WTC11 (cell line): Measurements from ENCODE around the gene STX17. TPM values are rescaled to one million over a fixed set of nuclear protein-coding genes. Genes with fewer than 3 reads are reported as not detected.
A peak's percentile ranks its signal among the peaks of the same experiment; 100 is the strongest.

Experiments
- ATAC-seq: fragments of 200-7000 bp; cut with Tn5 transposase; 2 replicates; pipeline ENCODE4 v1.10.0; 2021; ENCODE audit warnings: mild to moderate bottlenecking, moderate library complexity
- CTCF ChIA-PET: fragments of 300-600 bp; sonication (Branson Sonifier 250); formaldehyde crosslinking; loops from one replicate; lab custom pipeline; 2021; ENCODE audit warnings: antibody characterized with exemption; lab: Charles Lee
- POLR2A ChIA-PET: fragments of 350-600 bp; sonication (Branson Sonifier 250); formaldehyde crosslinking; loops from one replicate; lab custom pipeline; 2021; ENCODE audit warnings: antibody characterized with exemption; lab: Charles Lee
- DNase-seq: peaks from one replicate; pipeline ENCODE4 v3.0.0; 2021; ENCODE audit warnings: low spot score
- H3K27ac Mint-ChIP-seq: 2 replicates; pipeline ENCODE4 v1.8.0; 2021; ENCODE audit warnings: mixed read lengths
- H3K27me3 Mint-ChIP-seq: 2 replicates; pipeline ENCODE4 v1.8.0; 2021; ENCODE audit warnings: low read depth, mild to moderate bottlenecking, moderate library complexity, mixed read lengths
- H3K36me3 Mint-ChIP-seq: 2 replicates; pipeline ENCODE4 v1.8.0; 2021; ENCODE audit warnings: mixed read lengths
- H3K4me1 Mint-ChIP-seq: 2 replicates; pipeline ENCODE4 v1.8.0; 2022; ENCODE audit warnings: mixed read lengths
- H3K4me3 Mint-ChIP-seq: 2 replicates; pipeline ENCODE4 v1.8.0; 2021; ENCODE audit warnings: mild to moderate bottlenecking, moderate library complexity, mixed read lengths
- H3K9me3 Mint-ChIP-seq: 2 replicates; pipeline ENCODE4 v1.8.0; 2021; ENCODE audit warnings: mixed read lengths
- ESRRA ChIP-seq: sonication (generic); formaldehyde crosslinking; IDR thresholded peaks from 2 replicates; pipeline ENCODE4 v1.8.1; 2022; ENCODE audit warnings: mild to moderate bottlenecking, missing genetic modification reagents, borderline replicate concordance
- ETV6 ChIP-seq: sonication (generic); formaldehyde crosslinking; IDR thresholded peaks from 2 replicates; pipeline ENCODE4 v1.8.1; 2022; ENCODE audit warnings: mild to moderate bottlenecking, missing genetic modification reagents
- NFYB ChIP-seq: sonication (generic); formaldehyde crosslinking; conservative IDR thresholded peaks from 2 replicates; pipeline ENCODE4 v1.8.0; 2022; ENCODE audit warnings: low read depth, missing genetic modification reagents
- SMAD3 ChIP-seq: sonication (generic); formaldehyde crosslinking; IDR thresholded peaks from 2 replicates; pipeline ENCODE4 v1.8.0; 2022; ENCODE audit warnings: missing genetic modification reagents, mild to moderate bottlenecking, borderline replicate concordance
- TCF7 ChIP-seq: sonication (generic); formaldehyde crosslinking; IDR thresholded peaks from 2 replicates; pipeline ENCODE4 v1.8.0; 2022; ENCODE audit warnings: mild to moderate bottlenecking, low read depth, missing genetic modification reagents, moderate library complexity
- TEAD4 ChIP-seq: sonication (generic); formaldehyde crosslinking; IDR thresholded peaks from 2 replicates; pipeline ENCODE4 v1.8.0; 2022; ENCODE audit warnings: mild to moderate bottlenecking, missing genetic modification reagents
- TP53 ChIP-seq: sonication (generic); formaldehyde crosslinking; IDR thresholded peaks from 2 replicates; pipeline ENCODE4 v1.8.1; 2023; ENCODE audit warnings: mild to moderate bottlenecking, missing genetic modification reagents
- ZNF121 ChIP-seq: sonication (generic); formaldehyde crosslinking; IDR thresholded peaks from 2 replicates; pipeline ENCODE4 v1.8.0; 2023; ENCODE audit warnings: missing genetic modification reagents
- ZNF423 ChIP-seq: fragments of 250-450 bp; sonication (Bioruptor Pico); IDR thresholded peaks from 2 replicates; pipeline ENCODE4 v2.1.2; 2022; ENCODE audit warnings: mild to moderate bottlenecking, moderate library complexity
- ZNF671 ChIP-seq: fragments of 250-450 bp; sonication (Bioruptor Pico); IDR thresholded peaks from 2 replicates; pipeline ENCODE4 v1.8.0; 2021; ENCODE audit warnings: mild to moderate bottlenecking
- total RNA-seq: library from RNA; stranded (reverse); gene quantifications from 3 replicates; pipeline ENCODE4 v1.2.3, GENCODE V29; 2021
- TF ChIP-seq, protein P1 (sequence below): sonication (generic); formaldehyde crosslinking; IDR thresholded peaks from 2 replicates; pipeline ENCODE4 v1.8.1; 2023; ENCODE audit warnings: mild to moderate bottlenecking, missing genetic modification reagents, borderline replicate concordance
- TF ChIP-seq, protein P2 (sequence below): sonication (generic); formaldehyde crosslinking; IDR thresholded peaks from 2 replicates; pipeline ENCODE4 v1.8.1; 2022; ENCODE audit warnings: mild to moderate bottlenecking, missing genetic modification reagents, moderate library complexity, borderline replicate concordance
- TF ChIP-seq, protein P3 (sequence below): sonication (generic); formaldehyde crosslinking; IDR thresholded peaks from 2 replicates; pipeline ENCODE4 v1.8.1; 2023; ENCODE audit warnings: mild to moderate bottlenecking, moderate library complexity, missing genetic modification reagents
- TF ChIP-seq, protein P4 (sequence below): sonication (generic); formaldehyde crosslinking; IDR thresholded peaks from 2 replicates; pipeline ENCODE4 v1.8.1; 2023; ENCODE audit warnings: mild to moderate bottlenecking, missing genetic modification reagents, moderate library complexity
- TF ChIP-seq, protein P5 (sequence below): fragments of 250-450 bp; sonication (Bioruptor Pico); IDR thresholded peaks from 2 replicates; pipeline ENCODE4 v1.9.0; 2021; ENCODE audit warnings: mild to moderate bottlenecking
- TF ChIP-seq, protein P6 (sequence below): sonication (generic); formaldehyde crosslinking; conservative IDR thresholded peaks from 2 replicates; pipeline ENCODE4 v1.8.1; 2023; ENCODE audit warnings: mild to moderate bottlenecking, low read depth, missing genetic modification reagents, moderate library complexity

The STX17 gene
- total RNA-seq, 1 experiment from 2014 or later: 22.1 TPM

DNA sequence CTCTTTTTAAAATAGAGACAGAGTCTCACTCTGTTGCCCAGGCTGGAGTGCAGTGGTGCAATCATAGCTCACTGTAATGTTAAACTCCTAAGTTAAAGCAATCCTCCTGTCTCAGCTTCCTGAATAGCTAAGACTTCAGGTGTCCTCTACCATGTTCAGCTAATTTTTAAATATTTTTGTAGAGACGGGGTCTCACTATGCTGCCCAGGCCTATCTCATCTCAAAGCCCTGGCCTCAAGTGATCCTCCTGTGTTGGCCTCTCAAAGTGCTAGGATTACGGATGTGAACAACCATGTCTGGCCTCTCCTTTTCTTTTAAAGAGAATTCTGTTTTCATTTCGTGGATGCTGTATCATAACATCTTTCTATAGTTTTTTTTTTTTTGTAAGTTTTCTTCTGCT is 11.7 kb downstream of the STX17 start:
- CTCF ChIA-PET: interaction anchor here (1.0 to 1.1 kb wide), 3 partner anchors 12 to 409 kb away, joined by 3 read pairs; partner anchors contain the start of gene STX17
- TF ChIP-seq ZNF121: peak; percentile 70; the same call in 1 of the 2 replicates
- TF ChIP-seq, protein P1, sequence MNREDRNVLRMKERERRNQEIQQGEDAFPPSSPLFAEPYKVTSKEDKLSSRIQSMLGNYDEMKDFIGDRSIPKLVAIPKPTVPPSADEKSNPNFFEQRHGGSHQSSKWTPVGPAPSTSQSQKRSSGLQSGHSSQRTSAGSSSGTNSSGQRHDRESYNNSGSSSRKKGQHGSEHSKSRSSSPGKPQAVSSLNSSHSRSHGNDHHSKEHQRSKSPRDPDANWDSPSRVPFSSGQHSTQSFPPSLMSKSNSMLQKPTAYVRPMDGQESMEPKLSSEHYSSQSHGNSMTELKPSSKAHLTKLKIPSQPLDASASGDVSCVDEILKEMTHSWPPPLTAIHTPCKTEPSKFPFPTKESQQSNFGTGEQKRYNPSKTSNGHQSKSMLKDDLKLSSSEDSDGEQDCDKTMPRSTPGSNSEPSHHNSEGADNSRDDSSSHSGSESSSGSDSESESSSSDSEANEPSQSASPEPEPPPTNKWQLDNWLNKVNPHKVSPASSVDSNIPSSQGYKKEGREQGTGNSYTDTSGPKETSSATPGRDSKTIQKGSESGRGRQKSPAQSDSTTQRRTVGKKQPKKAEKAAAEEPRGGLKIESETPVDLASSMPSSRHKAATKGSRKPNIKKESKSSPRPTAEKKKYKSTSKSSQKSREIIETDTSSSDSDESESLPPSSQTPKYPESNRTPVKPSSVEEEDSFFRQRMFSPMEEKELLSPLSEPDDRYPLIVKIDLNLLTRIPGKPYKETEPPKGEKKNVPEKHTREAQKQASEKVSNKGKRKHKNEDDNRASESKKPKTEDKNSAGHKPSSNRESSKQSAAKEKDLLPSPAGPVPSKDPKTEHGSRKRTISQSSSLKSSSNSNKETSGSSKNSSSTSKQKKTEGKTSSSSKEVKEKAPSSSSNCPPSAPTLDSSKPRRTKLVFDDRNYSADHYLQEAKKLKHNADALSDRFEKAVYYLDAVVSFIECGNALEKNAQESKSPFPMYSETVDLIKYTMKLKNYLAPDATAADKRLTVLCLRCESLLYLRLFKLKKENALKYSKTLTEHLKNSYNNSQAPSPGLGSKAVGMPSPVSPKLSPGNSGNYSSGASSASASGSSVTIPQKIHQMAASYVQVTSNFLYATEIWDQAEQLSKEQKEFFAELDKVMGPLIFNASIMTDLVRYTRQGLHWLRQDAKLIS (CRISPR knock-in tag): no peak
- TF ChIP-seq, all 79 proteins: peak for 1
- Mint-ChIP-seq H3K36me3 (peaks cover 26% of the 10 kb centered on the region), H3K4me1 (peaks cover 59% of the 10 kb centered on the region), H3K27me3 (peaks cover 26% of the 10 kb centered on the region), H3K4me3 (no peak overlapping the region), H3K27ac (no peak overlapping the region), H3K9me3 (peaks cover 4% of the 10 kb centered on the region)
- DNase-seq: no peak
- no peak for ATAC-seq
- POLR2A ChIA-PET: no interaction called here

DNA sequence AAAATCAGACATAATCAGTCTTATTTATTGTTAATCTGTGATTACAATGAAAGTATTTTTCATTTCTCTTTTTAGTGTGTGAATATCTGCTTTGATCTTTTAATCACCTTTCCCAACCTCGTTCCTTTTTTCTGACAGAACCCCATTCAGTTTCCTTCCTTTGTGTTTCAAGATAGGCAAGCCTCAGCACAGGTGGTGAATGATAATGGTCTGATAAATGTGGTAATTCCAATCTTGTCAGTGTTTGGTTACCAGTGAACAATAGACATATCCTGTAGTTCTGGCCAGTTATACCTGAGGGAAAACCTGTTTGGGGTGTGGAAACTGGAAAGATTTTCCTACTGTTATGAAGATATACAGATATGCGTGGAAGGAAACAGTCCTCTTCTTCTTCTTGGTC is 13.5 kb downstream of the STX17 start:
- no peak overlapping the region for H3K4me3 Mint-ChIP-seq
- no peak for TF ChIP-seq ZNF671 (CRISPR knock-in tag)
- no peak for TF ChIP-seq ETV6 (CRISPR knock-in tag)
- no peak for TF ChIP-seq NFYB (CRISPR knock-in tag)
- TF ChIP-seq ESRRA: no peak
- TF ChIP-seq, protein P2, sequence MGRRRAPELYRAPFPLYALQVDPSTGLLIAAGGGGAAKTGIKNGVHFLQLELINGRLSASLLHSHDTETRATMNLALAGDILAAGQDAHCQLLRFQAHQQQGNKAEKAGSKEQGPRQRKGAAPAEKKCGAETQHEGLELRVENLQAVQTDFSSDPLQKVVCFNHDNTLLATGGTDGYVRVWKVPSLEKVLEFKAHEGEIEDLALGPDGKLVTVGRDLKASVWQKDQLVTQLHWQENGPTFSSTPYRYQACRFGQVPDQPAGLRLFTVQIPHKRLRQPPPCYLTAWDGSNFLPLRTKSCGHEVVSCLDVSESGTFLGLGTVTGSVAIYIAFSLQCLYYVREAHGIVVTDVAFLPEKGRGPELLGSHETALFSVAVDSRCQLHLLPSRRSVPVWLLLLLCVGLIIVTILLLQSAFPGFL: no peak
- TF ChIP-seq, protein P3, sequence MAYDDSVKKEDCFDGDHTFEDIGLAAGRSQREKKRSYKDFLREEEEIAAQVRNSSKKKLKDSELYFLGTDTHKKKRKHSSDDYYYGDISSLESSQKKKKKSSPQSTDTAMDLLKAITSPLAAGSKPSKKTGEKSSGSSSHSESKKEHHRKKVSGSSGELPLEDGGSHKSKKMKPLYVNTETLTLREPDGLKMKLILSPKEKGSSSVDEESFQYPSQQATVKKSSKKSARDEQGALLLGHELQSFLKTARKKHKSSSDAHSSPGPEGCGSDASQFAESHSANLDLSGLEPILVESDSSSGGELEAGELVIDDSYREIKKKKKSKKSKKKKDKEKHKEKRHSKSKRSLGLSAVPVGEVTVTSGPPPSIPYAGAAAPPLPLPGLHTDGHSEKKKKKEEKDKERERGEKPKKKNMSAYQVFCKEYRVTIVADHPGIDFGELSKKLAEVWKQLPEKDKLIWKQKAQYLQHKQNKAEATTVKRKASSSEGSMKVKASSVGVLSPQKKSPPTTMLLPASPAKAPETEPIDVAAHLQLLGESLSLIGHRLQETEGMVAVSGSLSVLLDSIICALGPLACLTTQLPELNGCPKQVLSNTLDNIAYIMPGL (CRISPR knock-in tag): no peak
- TF ChIP-seq SMAD3 (CRISPR knock-in tag): no peak
- no peak for TF ChIP-seq TCF7 (CRISPR knock-in tag)
- ATAC-seq (peak; percentile 68), DNase-seq (no peak)
- H3K27ac Mint-ChIP-seq: peak overlapping the region; percentile 27; the same call in 1 of the 2 replicates
- POLR2A ChIA-PET: no interaction called here
- CTCF ChIA-PET: interaction anchor here (1.0 kb wide), 1 partner anchor 91 kb away, joined by 3 read pairs; no protein-coding TSS in a partner anchor
- H3K36me3 Mint-ChIP-seq: peaks cover 43% of the 10 kb centered on the region
- H3K9me3 Mint-ChIP-seq: peaks cover 18% of the 10 kb centered on the region
- peaks cover 21% of the 10 kb centered on the region for H3K27me3 Mint-ChIP-seq
- peaks cover 59% of the 10 kb centered on the region for H3K4me1 Mint-ChIP-seq

DNA sequence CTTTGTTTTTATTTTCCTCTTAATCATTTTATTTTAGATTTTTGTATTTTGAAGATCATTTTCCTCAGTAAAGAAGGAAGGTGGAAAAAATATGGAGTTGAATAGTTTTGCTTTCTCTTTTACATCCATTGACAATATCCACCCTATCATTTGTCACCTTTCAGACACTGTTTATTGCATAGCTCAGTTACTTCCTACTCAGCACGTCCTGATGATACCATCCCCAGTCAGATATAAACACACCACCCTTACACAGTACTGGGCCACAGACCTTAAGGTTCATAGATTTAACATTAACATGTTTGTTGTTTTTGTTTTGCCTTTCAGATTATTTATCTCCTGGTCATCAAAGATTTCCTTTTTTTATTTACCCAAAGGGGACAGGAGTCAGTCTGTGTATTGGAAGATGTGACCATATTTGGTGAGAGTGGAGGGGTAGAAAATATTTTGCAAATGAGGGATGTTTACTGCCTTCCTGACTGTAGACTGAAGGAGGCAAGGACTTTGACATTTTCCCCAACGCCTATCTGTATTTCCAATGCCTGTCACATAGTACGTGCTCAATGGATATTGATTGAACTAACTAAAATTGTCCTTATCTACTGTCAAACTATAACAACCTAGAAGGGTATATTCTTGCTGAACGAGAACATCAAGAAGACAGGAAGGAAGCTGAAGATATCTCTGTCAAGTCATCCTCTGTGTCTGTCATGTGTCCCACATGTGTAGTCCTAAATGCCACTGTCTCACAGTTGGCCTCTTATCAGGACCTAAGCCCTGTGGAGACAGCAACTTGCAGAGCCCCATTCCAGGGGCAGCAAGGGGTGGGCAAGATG is 15.6 kb downstream of the STX17 start:
- DNase-seq (no peak), ATAC-seq (no peak)
- Mint-ChIP-seq H3K9me3 (peaks cover 36% of the 10 kb centered on the region), H3K36me3 (peaks cover 63% of the 10 kb centered on the region), H3K27me3 (peaks cover 13% of the 10 kb centered on the region), H3K4me3 (no peak overlapping the region), H3K27ac (no peak overlapping the region), H3K4me1 (peaks cover 44% of the 10 kb centered on the region)
- ChIA-PET POLR2A (no interaction called here), CTCF (no interaction called here)
- TF ChIP-seq, protein P3 (CRISPR knock-in tag): no peak
- TF ChIP-seq, protein P4, sequence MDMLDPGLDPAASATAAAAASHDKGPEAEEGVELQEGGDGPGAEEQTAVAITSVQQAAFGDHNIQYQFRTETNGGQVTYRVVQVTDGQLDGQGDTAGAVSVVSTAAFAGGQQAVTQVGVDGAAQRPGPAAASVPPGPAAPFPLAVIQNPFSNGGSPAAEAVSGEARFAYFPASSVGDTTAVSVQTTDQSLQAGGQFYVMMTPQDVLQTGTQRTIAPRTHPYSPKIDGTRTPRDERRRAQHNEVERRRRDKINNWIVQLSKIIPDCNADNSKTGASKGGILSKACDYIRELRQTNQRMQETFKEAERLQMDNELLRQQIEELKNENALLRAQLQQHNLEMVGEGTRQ (CRISPR knock-in tag): no peak
- TF ChIP-seq, protein P5, sequence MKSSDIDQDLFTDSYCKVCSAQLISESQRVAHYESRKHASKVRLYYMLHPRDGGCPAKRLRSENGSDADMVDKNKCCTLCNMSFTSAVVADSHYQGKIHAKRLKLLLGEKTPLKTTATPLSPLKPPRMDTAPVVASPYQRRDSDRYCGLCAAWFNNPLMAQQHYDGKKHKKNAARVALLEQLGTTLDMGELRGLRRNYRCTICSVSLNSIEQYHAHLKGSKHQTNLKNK (CRISPR knock-in tag): no peak
- TF ChIP-seq ETV6 (CRISPR knock-in tag) (no peak), ZNF423 (CRISPR knock-in tag) (no peak), TEAD4 (no peak), TP53 (no peak)
- TF ChIP-seq, protein P6, sequence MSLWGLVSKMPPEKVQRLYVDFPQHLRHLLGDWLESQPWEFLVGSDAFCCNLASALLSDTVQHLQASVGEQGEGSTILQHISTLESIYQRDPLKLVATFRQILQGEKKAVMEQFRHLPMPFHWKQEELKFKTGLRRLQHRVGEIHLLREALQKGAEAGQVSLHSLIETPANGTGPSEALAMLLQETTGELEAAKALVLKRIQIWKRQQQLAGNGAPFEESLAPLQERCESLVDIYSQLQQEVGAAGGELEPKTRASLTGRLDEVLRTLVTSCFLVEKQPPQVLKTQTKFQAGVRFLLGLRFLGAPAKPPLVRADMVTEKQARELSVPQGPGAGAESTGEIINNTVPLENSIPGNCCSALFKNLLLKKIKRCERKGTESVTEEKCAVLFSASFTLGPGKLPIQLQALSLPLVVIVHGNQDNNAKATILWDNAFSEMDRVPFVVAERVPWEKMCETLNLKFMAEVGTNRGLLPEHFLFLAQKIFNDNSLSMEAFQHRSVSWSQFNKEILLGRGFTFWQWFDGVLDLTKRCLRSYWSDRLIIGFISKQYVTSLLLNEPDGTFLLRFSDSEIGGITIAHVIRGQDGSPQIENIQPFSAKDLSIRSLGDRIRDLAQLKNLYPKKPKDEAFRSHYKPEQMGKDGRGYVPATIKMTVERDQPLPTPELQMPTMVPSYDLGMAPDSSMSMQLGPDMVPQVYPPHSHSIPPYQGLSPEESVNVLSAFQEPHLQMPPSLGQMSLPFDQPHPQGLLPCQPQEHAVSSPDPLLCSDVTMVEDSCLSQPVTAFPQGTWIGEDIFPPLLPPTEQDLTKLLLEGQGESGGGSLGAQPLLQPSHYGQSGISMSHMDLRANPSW: no peak
